ENCODE measurements around the gene ZNF655.

The ZNF655 gene

GRCh38 chr7:99606531-99606930, 48.1 kb downstream of the ZNF655 start:
- DNase-seq (ENCODE audit: low spot score): no peak

DNA sequence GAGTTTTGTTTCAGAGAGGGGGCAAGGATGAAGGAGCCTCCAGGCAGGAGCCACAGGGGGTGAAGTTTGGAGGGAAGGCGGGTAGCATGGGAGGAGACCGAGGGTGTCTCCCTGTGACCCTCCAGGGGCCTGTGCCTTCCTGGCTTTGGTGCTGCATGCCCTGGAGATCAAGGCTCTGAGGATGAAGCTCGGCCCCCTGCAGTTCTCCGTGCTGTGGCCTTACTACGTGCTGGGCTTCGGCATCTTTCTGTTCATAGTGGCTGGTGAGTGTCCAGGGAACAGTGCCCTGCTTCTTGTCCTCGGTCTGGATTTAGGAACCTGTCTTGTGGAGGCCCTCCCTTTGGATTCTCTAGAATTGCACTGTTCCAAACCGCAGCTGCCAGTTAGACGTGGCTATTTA, 49.1 kb downstream of the ZNF655 start:
- DNase-seq (ENCODE audit: low spot score): no peak

DNA sequence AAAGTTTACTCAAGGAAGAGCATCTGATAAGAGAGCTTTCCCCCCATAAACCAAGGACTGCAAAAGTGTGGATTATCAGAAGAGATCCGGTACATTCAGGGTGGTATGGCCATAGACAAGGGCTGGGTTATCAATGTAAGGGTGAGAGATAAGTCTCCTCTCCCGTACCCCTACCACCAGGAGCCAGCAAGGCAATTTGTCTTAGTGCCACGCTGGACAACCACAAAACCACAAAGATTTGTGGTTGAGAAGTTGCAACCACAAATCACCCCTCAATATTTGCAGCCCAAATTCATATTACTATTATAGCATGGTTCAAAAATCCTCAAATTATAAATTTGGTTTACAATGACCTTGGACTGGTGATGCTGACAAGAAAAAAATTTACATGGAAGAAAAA, 56.1 kb downstream of the ZNF655 start:
- no peak for DNase-seq (ENCODE audit: low spot score)

GRCh38 chr7:99615989-99616358, 57.5 kb downstream of the ZNF655 start:
- no peak for DNase-seq (ENCODE audit: low spot score)

DNA sequence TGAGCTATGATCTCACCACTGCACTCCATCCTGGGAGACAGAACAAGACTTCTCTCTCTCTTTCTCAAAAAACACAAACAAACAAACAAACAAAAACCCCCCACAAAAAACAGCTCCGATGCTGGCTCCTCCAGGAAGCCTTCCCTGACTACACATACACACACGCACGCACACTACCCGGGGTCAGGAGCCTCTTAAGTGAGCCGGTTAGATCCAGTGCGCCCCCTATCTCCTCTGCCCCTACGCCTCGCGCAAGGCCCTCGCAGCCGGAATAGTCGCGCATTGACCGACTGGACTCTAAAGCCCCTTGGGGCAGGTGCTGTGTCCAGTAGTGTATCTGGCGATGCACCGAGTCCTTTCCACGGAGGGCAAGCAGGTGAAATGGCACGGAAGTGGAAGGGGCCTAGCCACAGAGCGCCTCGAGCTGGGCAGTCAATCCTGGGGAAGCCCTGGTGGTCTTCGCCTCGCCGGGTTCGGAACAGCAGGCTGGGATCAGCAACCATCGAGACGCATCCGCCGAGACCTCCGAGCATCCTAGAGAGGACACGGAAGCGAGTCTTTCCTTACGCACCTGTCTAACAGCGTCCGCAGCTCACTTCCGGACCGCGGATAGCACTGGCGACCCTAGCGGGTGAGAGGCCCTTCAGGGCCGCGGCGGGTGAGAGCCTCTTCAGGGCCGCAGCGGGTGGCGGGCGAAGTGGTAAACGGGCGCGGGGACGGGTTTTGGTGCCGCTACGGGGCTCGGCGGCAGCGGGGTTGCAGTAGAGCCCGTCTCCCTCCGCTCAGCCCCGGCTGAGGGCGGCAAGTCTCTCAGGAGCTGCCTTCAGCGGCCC, 58.1 kb downstream of the ZNF655 start, which contains the start of gene ZSCAN25:
Gene ZSCAN25 (plus strand): TSS at position 588 of the 833 bp plus-strand sequence. CDS start 2,661 bp downstream, outside the sequence.
- peak; percentile 95 for DNase-seq (ENCODE audit: low spot score)

DNA sequence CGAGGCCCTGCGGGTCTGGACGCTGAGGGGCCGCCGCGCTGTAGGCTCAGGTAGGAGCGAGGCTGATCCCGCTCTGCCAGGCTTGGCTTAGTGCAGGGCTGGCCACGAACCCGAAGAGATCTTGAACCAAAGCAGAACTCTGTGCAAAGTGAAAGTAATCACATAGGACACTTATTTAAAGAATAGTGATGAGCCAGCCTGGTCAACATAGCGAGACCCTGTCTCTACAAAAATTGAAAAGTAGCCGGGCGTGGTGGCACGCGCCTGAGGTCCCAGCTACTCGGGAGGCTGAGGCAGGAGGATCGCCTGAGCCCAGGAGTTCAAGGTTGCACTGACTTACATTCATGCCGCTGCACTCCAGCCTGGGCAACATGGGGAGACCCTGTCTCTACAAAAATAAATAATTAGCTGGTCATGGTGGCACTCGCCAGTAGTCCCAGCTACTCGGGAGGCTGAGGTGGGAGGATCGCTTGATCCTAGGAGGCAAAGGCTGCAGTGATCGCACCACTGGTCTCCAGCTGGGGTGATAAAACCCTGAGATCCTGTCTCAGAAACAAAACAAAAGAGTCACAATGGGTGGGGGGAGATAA, 58.8 kb downstream of the ZNF655 start:
- no peak for DNase-seq (ENCODE audit: low spot score)

- no peak for DNase-seq (ENCODE audit: low spot score)
These were observed 60.3 kb downstream of the ZNF655 start for GRCh38 chr7:99618726-99619125.

DNA sequence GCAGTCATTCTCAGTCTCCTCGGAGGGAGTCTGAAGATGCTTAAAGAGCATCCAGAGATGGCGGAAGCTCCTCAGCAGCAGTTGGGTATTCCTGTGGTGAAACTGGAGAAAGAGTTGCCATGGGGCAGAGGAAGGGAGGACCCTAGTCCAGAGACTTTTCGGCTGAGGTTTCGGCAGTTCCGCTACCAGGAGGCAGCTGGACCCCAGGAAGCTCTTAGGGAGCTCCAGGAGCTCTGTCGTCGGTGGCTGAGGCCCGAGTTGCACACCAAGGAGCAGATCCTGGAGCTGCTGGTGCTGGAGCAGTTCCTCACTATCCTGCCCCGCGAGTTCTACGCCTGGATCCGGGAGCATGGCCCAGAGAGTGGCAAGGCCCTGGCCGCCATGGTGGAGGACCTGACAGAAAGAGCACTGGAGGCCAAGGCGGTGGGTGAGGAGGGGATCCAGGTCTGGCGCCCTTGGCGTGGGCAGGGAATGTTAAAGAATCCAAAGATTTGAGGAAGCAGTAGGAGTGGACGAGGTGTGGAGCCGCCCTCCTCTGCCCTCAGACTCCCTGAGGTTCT, 61.2 kb downstream of the ZNF655 start:
- no peak for DNase-seq (ENCODE audit: low spot score)

GRCh38 chr7:99621271-99621670, 62.8 kb downstream of the ZNF655 start:
- no peak for DNase-seq (ENCODE audit: low spot score)

- DNase-seq (ENCODE audit: low spot score): no peak
These were observed 64.2 kb downstream of the ZNF655 start for GRCh38 chr7:99622596-99622995.

- no peak for DNase-seq (ENCODE audit: low spot score)
These were observed 64.8 kb downstream of the ZNF655 start for GRCh38 chr7:99623091-99623693.

- no peak for DNase-seq (ENCODE audit: low spot score)
These were observed 65.4 kb downstream of the ZNF655 start for GRCh38 chr7:99623702-99624447.

DNA sequence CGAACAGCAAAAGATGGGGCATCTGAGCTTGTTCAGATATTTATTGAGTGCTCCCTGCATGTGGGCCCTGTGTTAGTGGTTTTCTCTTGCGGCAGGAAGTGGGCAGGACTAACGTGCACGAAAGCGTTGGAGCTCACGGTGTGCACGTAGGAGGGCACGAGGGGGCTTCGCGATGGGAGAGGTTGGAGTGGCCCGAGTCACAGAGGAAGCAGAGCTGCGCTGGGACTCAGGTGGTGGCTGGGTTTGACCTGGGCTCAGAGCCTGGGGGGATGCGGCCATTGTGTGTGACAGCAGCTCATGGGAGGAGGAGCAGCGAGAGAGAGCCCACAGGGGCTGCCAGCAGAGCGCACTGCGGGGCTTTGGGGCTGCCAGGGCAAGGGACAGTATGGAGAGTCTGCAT, 66.0 kb downstream of the ZNF655 start:
- DNase-seq (ENCODE audit: low spot score): no peak

DNA sequence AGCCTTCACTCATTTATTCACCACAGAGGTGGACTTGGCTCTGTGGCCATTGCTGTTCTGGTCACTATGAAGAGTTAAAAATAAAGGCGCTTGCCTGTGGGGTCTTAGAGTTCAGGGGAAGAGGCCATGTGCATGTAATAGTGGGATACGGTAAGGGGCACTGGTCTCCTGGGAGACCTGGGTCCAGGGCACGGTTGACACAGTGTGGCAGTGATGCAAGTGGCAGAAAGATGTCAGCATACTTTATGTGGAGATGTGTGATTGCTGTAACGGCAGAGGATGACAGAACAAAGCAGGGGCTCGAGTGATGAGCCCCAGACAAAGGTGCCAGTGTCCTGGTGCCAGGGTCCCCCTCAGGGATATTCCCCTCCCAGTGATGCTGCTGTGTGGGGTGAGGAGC, 66.9 kb downstream of the ZNF655 start:
- no peak for DNase-seq (ENCODE audit: low spot score)

GRCh38 chr7:99625961-99626360, 67.5 kb downstream of the ZNF655 start:
- DNase-seq (ENCODE audit: low spot score): no peak
